Nephron progenitor cell (in vitro differentiated cells): ENCODE measurements around the gene SPRR2F.
"Not testable (repeated sequence)": the region's sequence is repeated elsewhere in the genome, so short reads cannot be mapped to it uniquely, and the experiment has no call there.

ENCODE experiments used
- DNase-seq: peaks from one replicate; pipeline ENCODE4 v3.0.0; 2021
- H3K27ac Mint-ChIP-seq: 2 replicates; pipeline ENCODE4 v1.8.0; 2021; ENCODE audit warnings: mild to moderate bottlenecking, moderate library complexity, mixed read lengths
- H3K27me3 Mint-ChIP-seq: 2 replicates; pipeline ENCODE4 v1.8.0; 2021; ENCODE audit warnings: mild to moderate bottlenecking, low read depth, mixed read lengths; ENCODE audit not compliant: poor library complexity
- H3K36me3 Mint-ChIP-seq: 2 replicates; pipeline ENCODE4 v1.8.0; 2021; ENCODE audit warnings: low read depth, mixed read lengths
- H3K4me1 Mint-ChIP-seq: 2 replicates; pipeline ENCODE4 v1.8.0; 2021; ENCODE audit warnings: mixed read lengths
- H3K4me3 Mint-ChIP-seq: 2 replicates; pipeline ENCODE4 v1.8.0; 2021; ENCODE audit warnings: mild to moderate bottlenecking, moderate library complexity, mixed read lengths
- H3K9me3 Mint-ChIP-seq: 2 replicates; pipeline ENCODE4 v1.8.0; 2021; ENCODE audit warnings: mild to moderate bottlenecking, moderate library complexity, mixed read lengths
- TF ChIP-seq, protein P1 (sequence below): fragments of 200-600 bp; sonication (generic); IDR thresholded peaks from 2 replicates; pipeline ENCODE4 v1.5.0; 2021; ENCODE audit warnings: antibody characterized with exemption

SPRR2F gene

DNA sequence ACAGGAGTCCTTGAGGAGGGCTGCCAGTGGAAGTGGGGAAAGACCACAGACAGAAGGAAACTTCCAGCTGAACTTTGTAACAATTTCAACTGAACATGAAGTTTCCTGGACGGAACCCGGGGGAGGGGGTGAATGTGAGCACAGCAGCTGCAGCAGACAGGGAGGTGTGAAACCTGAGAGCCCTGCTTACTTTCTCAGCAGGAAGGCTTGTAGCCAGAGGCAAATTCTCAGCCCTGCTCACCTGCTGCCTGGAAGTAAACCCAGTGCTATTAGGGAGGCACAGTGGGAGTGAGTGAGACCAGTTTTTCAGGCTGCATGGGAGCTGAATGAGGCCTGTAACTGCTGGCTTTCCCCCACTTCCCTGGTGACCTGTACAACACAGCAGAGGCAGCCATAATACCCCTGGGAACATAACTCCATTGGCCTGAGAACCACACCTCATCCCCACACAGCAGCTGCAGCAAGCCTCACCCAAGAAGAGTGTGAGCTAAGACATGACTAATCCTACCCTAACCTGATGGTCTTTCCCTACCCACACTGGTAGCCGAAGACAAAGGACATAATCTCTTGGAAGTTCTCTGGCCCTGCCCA, 9.6 kb upstream of the SPRR2F start:
- TF ChIP-seq, protein P1, sequence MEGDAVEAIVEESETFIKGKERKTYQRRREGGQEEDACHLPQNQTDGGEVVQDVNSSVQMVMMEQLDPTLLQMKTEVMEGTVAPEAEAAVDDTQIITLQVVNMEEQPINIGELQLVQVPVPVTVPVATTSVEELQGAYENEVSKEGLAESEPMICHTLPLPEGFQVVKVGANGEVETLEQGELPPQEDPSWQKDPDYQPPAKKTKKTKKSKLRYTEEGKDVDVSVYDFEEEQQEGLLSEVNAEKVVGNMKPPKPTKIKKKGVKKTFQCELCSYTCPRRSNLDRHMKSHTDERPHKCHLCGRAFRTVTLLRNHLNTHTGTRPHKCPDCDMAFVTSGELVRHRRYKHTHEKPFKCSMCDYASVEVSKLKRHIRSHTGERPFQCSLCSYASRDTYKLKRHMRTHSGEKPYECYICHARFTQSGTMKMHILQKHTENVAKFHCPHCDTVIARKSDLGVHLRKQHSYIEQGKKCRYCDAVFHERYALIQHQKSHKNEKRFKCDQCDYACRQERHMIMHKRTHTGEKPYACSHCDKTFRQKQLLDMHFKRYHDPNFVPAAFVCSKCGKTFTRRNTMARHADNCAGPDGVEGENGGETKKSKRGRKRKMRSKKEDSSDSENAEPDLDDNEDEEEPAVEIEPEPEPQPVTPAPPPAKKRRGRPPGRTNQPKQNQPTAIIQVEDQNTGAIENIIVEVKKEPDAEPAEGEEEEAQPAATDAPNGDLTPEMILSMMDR = no peak
- DNase-seq = peak; percentile 29
- H3K4me3 Mint-ChIP-seq = peak overlapping the region; percentile 61
- H3K36me3 Mint-ChIP-seq = peaks cover 14% of the 10 kb centered on the region
- peak overlapping the region; percentile 68 for H3K27ac Mint-ChIP-seq
- peaks cover 59% of the 10 kb centered on the region for H3K9me3 Mint-ChIP-seq
- H3K4me1 Mint-ChIP-seq = peaks cover 17% of the 10 kb centered on the region
- peaks cover 14% of the 10 kb centered on the region for H3K27me3 Mint-ChIP-seq

DNA sequence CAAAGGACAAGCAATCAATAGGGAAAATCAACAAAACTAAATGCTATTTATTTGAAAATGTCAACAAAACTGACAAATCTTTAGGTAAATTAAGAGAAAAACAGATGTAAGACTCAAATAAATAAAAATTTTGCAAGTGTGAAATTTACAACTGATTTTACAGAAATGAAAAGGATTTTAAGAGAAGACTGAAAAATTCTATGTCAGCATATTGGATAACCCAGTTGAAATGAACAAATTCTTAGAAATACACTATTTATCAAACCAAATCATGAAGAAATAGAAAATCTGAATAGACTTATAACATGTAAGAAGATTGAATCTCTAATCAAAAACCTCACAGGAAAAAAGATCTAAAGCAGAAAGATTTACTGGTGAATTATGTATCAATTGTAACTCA, 7.6 kb upstream of the SPRR2F start:
- no peak for DNase-seq
- Mint-ChIP-seq H3K4me3 (no peak overlapping the region), H3K36me3 (peaks cover 14% of the 10 kb centered on the region), H3K27me3 (peaks cover 14% of the 10 kb centered on the region), H3K4me1 (peaks cover 17% of the 10 kb centered on the region), H3K27ac (no peak overlapping the region), H3K9me3 (peaks cover 46% of the 10 kb centered on the region)
- TF ChIP-seq, protein P1 = no peak

DNA sequence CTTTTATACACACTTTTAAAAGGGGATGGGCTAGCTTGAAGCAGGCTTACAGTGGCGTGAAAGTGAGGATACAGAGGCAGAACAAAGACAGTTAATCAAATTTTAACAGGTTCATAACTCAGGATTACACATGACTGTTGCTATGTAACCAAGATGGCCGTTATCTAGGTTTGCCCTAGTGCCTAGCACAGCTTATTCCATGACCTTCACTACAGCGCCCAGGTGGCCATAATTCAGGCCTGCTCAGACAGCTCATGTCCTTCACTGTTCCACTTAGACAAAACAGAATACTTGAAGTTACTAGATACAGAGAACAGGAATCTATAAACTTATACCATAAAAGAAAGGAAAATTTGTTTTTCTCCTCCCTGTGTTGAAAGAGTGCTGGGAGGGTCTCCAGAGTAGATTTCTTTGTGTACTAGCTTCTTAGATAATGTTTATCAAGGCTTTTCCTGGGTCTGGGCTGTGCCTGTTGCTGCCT, 6.2 kb upstream of the SPRR2F start:
- peak; percentile 9 for DNase-seq
- TF ChIP-seq, protein P1 = no peak
- H3K36me3 Mint-ChIP-seq = peaks cover 9% of the 10 kb centered on the region
- peaks cover 4% of the 10 kb centered on the region for H3K27me3 Mint-ChIP-seq
- peaks cover 17% of the 10 kb centered on the region for H3K4me1 Mint-ChIP-seq
- H3K4me3 Mint-ChIP-seq = no peak overlapping the region
- H3K27ac Mint-ChIP-seq = no peak overlapping the region
- peaks cover 32% of the 10 kb centered on the region for H3K9me3 Mint-ChIP-seq

DNA sequence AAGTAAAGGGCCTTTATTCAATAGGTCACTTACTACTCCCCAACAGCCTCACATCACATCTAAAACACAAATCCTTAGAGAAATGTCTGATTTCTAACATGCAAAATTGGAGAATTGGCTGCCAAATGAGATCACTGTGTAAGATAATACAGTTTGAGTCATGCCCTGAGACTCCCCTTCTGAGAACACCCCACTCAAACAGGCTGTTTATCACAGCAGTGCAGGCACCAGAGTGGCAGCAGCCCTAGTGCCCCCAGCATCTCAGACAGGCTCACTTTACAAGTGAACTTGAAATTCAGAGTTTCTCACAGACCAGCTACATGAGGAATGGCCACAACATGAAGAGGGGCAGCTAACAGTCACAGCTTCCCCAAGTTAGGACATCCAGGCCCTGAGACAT, 1.9 kb upstream of the SPRR2F start:
- H3K27me3 Mint-ChIP-seq, H3K9me3 Mint-ChIP-seq, H3K4me3 Mint-ChIP-seq, H3K4me1 Mint-ChIP-seq, DNase-seq, H3K27ac Mint-ChIP-seq, H3K36me3 Mint-ChIP-seq: not testable (repeated sequence)

DNA sequence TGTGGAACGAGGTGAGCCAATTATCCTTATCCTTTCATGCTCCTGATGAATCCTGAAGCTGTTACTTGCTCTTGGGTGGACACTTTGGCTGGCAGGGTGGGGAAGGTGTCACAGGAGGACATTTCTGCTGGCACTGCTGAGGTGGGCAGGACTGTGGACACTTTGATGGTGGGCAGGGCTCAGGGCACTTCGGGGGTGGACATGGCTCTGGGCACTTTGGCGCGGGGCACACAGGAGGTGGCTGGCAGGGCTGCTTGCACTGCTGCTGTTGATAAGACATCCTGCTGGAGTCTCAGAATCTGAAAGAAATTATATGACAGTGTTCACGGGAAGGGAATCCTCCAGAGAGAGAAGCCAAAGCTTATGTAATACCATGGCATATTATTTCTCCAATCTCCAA, 862 bp downstream of the SPRR2F start:
- H3K4me3 Mint-ChIP-seq, DNase-seq, H3K4me1 Mint-ChIP-seq, H3K27ac Mint-ChIP-seq, H3K27me3 Mint-ChIP-seq, H3K36me3 Mint-ChIP-seq: not testable (repeated sequence)
- H3K9me3 Mint-ChIP-seq = peaks cover 17% of the 10 kb centered on the region

DNA sequence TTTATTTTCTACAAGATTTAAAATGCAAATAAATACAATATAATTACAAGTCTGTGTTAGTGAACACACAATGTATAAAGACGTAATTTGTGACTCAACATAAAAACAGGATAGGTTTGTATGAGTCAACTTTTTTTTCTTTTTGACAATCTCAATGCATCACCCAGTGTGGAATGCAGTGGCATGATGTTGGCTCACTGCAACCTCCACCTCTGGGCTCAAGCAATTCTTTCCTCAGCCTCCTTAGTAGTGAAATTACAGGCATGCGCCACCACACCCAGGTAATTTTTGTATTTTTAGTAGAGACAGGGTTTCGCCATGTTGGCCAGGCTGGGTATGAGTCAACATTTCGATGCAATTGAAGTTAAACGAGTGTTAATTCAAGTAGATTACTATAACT, 13.1 kb downstream of the SPRR2F start:
- Mint-ChIP-seq H3K9me3 (peaks cover 12% of the 10 kb centered on the region), H3K27me3 (no peaks in the 10 kb centered on the region), H3K36me3 (no peaks in the 10 kb centered on the region), H3K4me1 (no peaks in the 10 kb centered on the region), H3K27ac (no peak overlapping the region), H3K4me3 (no peak overlapping the region)
- TF ChIP-seq, protein P1 = no peak
- DNase-seq = no peak

DNA sequence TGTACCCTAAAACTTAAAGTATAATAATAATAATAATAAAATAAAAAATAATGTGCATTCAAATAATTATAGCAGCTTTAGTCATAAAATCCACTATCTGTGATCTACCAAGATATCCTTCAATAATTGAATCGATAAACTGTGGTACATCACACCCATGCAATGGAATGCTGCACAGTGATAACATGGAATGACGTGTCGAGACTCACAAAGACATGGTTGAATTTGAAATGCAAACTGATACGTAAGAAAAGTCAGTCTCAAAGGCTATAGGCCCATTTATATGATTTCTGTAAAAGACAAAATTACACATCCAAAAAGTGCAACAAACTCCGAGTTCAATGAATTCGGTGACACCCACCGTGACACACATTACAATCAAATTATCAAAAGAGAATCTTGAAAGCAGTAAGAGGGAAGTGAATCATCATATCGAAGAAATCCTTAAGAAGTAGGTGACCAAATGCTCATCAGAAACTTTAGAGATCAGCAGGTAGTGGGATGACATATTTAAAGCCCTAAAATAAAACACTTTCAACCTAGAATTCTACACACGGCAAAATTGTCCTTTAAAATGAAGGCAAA, 13.8 kb downstream of the SPRR2F start:
- H3K36me3 Mint-ChIP-seq = no peaks in the 10 kb centered on the region
- no peak overlapping the region for H3K27ac Mint-ChIP-seq
- H3K9me3 Mint-ChIP-seq = peaks cover 10% of the 10 kb centered on the region

More for the DNA sequence above, 13.8 kb downstream of the SPRR2F start:
- DNase-seq = no peak
- Mint-ChIP-seq H3K4me3 (no peak overlapping the region), H3K4me1 (no peaks in the 10 kb centered on the region), H3K27me3 (no peaks in the 10 kb centered on the region)
- TF ChIP-seq, protein P1 = no peak
